HG03520 (cell line): ENCODE results near the gene STAP2.
"Not testable (repeated sequence)": the region's sequence is repeated elsewhere in the genome, so short reads cannot be mapped to it uniquely, and the experiment has no call there.

Source experiments
- ATAC-seq: cut with Tn5 transposase; IDR thresholded peaks from one replicate; pipeline ENCODE4 v1.9.1; 2021; ENCODE audit warnings: mild to moderate bottlenecking, moderate library complexity; ENCODE audit not compliant: unreplicated experiment

STAP2 gene

DNA sequence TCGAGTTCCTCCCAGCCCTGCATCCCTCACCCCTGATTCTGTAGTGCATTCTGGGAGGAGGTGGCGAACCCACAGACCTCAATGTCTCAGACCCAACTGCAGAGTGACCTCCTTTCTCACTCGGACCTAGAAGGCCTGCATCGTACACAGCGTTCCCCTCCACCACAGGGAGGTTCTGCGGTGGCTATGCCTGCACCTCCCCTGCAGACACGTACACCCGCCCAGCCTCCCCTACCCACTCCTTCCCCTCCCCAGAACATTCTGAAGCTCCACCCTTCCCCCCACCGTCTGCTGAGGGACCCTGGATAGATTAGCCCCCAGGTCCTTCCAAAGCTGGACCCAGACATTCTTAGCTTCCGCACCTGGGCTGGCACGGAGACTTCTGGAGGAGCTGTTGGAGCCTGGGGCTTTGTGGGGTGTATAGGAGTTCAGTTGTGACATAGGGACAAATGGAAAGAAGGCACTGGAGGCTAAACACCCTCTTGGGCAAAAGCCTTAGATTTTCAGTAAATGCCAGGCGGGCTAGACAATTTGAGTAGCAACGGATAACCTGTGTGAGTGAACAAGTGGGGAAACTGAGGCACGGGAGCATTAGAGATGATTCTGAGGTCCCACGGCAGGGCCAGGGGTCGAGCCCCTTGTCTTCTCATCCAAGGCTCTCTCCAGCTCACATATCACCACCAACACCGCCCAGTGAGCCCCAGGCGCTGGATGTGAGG is 34.6 kb downstream of the STAP2 start:
- ATAC-seq, result no peak

- ATAC-seq, result no peak
Measured at GRCh38 chr19:4302243-4302640, 36.4 kb downstream of the STAP2 start, which contains the start of gene TMIGD2. TMIGD2 (minus strand) TSS chr19:4302389; CDS start chr19:4302385, 4 bp downstream.

GRCh38 chr19:4301590-4302242 is 36.9 kb downstream of the STAP2 start:
- no peak for ATAC-seq

DNA sequence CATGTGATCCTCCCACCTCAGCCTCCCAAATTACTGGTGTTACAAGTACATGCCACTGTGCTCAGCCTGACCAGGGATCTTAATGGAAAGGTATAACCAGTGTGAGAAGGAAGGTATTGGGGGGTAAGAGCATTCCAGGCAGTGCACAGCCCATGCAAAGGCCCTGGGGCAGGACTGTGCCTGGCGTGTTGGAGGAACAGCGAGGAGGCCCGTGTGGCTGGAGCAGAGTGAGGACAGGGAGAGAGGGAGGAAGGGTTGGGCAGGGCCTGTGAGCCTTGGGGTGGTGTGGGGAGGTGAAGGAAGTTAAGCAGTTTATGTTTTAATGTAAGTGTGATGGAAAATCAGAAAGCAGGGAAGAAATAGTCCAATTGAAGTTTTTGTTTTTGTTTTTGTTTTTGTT is 38.0 kb downstream of the STAP2 start:
- ATAC-seq, result no peak

- no peak for ATAC-seq
Measured at GRCh38 chr19:4298810-4299550, 39.6 kb downstream of the STAP2 start.

DNA sequence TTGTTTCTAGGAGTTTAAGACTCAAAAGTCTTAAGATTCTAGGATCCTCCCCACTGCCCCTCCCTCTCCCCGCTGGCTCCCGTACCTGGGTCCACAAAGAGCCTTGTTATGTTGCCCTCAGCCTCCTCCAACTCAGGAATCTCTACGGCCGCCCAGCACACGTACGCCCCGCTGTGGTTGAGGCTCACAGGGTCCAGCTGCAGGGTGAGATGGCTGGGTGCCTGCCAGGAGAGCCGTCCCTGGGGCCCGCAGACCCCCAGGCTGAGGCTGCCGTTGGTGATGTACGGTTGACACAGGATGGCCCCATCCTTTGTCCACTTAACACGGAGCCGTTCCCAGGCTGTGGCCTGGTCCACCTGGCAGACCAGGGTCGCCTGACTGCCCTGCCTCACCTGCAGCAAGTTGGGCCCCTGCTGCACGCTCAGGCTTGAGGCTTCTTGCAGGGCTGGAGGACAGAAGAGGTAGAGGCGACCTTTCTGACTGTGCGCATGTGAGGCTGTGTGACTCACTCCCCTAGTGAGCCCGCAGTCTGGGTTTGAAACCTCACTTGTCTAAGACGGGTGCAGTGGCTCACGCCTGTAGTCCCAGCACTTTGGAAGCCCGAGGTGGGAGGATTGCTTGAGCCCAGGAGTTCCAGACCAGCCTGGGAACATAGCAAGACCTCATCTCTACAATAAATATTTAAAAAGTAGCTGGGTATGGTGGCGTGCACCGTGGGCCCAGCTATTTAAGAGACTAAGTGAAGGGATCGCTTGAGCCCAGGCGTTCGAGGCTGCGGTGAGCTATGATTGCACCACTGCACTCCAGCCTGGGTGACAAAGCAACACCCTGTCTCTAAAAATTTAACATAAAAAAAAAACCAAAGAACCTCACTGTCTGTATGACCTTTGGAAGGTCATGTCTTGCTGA is 40.5 kb downstream of the STAP2 start:
- ATAC-seq, result no peak

GRCh38 chr19:4295972-4296771 is 42.5 kb downstream of the STAP2 start:
- ATAC-seq, result no peak

- no peak for ATAC-seq
Measured at GRCh38 chr19:4294389-4294788, 44.2 kb downstream of the STAP2 start.

DNA sequence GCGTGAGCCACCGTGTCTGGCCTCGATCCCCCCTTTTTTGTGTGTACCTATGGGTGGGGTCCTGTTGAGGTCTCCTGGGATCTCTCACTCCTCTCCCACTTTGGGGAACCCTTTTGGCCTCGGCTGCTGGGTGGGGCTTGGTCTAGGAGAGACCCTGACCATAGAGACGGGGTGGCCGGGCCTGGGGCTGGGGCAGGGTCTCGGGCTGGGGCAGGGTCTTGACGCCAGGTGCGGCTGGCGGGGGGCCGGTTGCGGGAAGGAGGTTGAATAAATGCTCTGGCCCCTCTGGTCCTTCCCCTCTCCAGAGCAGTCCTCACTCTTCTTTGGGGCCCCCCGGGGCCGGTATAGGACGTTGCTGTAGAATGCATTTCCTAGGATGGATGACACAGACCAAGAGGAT is 46.1 kb downstream of the STAP2 start:
- no peak for ATAC-seq

DNA sequence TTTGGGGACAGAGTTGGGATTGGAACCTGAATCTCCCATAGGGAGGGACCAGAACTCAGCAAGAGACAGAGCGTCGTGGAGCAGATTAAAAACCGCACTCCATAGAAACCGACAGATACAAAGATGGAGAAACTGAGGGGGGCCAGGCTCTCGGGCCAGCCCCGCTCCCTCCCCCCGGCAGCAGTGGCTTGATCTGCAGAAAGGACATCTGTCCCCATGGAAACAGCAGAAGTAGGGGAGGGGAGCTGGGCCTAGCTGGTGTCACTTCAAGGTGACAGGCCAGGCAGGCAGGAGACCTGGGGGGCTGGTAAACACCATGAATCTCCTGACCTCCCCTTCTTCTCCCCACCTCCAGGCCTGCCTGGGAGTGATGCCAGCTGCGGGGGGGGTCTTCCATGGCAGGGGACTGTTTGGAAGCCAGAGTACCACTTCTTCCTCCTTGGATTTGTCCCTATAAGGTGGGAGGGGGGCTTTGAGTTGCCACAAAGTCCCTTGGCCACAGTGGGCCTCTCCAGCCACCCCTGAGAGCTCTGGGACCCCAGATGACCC is 47.4 kb downstream of the STAP2 start:
- ATAC-seq, result no peak

DNA sequence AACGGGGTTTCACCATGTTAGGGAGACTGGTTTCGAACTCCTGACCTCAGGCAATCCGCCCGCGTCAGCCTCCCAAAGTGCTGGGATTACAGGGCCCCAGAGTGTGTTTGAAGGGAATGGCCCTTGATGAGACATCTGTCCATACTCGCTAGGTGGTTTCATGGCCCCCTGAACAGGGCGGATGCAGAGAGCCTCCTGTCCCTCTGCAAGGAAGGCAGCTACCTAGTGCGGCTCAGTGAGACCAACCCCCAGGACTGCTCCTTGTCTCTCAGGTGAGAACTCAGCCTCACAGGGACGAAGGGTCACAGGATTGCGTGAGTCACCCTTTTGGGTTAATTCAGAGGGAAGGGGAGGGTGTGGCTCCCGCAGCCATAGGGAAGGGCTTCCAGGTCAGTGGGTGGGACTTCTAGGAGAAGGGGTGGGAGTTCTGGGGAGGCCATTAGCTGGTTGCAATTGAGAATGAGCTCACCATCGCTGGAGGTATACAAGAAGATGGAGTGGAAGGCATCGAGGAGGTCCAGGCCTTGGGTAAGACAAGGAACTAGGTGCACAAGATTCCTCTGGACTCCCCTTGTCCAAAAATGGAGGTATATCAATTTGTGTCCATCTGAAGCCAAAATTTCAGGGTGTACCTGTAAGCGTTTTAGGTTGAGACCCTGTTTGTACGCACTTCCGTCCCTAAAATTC is 50.4 kb downstream of the STAP2 start:
- ATAC-seq, result no peak

GRCh38 chr19:4286141-4286540 is 52.5 kb downstream of the STAP2 start:
- not testable (repeated sequence) for ATAC-seq

DNA sequence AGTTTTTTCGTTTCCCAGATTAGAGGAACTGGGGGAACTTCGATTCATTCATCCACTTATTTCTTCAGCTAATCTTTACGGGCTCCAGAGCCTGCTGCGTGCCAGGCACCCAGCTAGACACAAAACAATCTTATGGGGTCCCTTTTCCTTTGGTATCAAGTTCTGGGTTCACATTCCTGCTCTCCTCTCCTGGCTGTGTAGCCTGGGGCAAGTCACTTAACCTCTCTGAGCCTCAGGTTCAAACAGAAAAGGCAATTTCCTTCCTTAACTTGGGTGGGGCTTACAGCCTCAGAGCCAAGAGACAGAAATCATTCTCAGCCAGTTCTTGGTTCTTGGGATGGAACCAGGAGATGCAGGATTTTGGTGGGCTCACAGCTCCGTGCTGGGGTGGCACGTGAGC is 53.7 kb downstream of the STAP2 start:
- ATAC-seq, result no peak

DNA sequence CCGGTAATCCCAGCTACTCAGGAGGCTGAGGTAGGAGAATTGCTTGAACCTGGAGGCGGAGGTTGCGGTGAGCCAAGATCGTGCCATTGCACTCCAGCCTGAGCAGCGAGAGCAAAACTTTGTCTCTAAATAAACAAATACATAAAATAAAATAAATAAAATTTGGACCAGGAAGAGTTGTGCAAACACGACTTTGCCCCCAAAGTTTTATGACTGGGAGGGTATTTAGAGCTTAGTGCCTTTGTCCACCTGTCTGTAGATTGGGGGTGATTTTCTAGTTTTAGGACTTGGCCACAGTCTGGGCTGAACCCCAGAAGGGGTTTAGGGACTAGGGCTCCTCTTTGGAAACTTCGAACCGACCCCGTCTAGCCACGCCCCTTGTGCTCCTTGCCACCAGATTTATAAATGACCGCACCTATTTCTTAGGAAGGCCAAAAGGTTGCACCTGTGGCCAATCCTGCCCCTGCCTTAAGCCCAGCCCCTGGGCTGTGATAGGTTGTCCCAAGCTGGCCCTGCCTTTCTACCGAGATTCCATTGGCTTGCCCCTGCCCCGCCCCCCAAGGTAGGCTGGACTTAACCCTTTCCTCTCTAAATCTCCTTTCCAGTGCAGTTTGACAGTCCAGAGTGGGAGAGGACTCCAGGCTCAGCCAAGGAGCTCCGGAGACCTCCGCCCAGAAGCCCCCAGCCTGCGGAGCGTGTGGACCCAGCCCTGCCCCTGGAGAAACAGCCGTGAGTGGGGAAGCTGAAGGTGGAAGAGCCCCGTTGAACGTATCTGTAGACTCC is 54.3 kb downstream of the STAP2 start:
- no peak for ATAC-seq

DNA sequence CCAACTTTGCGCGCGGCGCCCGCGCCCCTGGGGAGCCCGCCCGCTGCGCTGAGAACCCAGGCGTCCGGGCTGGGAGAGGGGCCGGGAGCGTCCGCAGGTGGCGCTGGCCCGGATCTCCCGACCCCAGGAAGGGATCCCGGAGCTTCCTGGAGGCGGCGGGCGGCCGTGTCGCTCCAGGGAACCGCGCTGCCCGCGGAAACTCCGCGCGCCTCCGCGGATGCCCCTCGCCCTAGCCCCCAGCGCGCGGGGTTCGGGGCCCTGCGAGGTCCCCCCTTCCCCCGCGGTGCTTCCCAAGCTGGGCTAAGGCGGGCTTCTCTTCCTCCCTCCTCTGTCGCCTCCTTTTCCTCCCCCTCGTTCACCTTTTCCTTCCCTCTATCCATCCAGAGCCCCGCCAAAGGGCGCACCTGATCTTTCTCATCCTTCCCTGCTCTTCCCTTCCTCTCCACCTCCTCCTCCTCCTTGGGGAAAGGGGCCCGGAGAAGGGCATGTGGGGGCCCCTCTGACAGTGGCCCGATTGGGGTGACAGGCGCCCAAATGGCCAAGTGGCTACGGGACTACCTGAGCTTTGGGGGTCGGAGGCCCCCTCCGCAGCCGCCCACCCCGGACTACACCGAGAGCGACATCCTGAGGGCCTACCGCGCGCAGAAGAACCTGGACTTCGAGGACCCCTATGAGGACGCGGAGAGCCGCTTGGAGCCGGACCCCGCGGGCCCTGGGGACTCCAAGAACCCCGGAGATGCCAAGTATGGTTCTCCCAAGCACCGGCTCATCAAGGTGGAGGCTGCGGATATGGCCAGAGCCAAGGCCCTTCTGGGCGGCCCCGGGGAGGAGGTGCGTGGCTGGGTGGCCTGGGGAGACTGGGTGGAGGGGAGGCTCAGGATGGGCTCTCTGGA is 58.9 kb downstream of the STAP2 start:
- no peak for ATAC-seq

GRCh38 chr19:4279267-4279529 is 59.4 kb downstream of the STAP2 start:
- ATAC-seq, result no peak

DNA sequence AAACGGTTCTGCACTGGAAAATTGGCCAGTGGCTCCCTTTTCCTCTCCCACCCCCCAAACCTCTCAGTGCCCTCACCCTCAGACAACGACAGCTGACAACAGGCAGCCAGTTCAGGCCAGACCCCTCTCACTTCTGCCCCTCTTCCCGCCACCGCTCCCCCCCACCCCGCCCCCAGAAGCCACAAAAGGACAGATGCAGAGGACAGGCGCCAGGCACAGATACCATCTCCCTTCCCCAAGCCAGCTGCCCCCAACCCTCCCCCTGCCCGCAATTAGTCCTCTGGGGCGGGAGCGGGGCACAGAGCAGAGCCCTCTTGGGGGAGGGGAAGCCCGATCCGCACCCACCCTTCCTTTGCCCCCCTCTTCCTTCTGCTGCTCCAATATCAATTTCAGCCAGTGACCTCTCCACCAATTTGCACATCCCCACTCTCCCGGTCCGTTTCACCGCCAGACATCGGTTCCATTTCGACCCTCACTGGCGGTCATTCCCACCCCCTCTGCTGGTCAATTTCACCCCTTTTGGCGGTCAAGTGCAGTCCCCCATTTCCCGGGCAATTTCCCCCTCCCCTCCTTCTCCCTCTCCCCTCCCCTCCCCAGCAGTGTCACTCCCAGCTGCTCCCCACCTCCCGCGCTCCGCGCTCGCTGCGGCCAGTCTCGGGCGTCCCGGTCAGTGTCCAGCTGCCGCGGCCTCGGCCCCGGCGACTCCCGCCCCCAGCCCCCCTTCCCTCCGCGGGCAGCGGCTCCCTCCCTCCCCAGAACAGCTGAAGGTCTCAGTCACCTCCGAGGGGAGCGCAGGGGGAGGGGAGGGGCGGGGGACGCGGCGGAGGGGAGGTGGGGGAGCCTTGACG is 60.0 kb downstream of the STAP2 start, which contains the start of gene SHD:
Gene SHD (plus strand): TSS at position 848 of the 848 bp plus-strand sequence. CDS start 798 bp downstream, outside the sequence.
- no peak for ATAC-seq
